ENCODE measurements around the gene CALY. TPM values are rescaled to one million over a fixed set of nuclear protein-coding genes. Genes with fewer than 3 reads are reported as not detected.

CALY gene
- total RNA-seq, 1 experiment from 2014 or later, result 1.9 TPM

DNA sequence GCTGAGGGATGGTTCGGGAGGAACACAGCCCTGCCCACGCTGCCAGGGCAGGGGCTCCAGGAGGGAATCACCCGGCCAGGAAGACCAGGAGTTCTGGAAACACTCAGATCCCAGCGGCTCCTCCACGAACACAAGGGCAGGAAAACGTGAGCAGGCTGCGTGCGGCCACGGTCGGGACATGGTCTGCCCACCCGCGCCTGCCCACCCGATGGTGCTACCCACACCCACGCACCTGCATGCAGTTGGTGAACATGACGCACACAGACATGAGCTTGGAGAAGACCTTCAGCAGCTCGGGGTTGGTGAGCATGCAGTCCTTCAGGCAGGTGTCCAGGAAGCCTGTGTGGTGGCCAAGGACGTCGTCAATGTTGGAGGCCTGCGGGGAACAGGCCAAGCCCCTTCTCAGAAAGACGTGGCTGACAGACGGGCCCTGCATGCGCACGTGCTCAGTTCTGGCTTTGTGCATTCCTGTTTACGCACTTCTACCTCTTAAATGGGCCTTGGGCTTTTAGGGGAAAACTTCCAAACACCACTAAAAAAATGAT, 53.8 kb downstream of the CALY start:
- Histone ChIP-seq H3K9me3 (ENCODE audit: control insufficient read depth, insufficient read depth, low read depth, low read length) (no peaks in the 10 kb centered on the region), H3K36me3 (ENCODE audit: control insufficient read depth, insufficient read depth, low read length) (peaks cover 5% of the 10 kb centered on the region), H3K4me1 (ENCODE audit: control insufficient read depth, insufficient read depth, low read length) (peaks cover 17% of the 10 kb centered on the region), H3K27me3 (ENCODE audit: control insufficient read depth, insufficient read depth, low read length) (no peaks in the 10 kb centered on the region), H3K4me3 (ENCODE audit: low read depth in 2 of 2, low read length in 2 of 2) (no peak overlapping the region), H3K27ac (ENCODE audit: low read length) (no peak overlapping the region)
- no peak for DNase-seq (ENCODE audit: low read depth, low spot score)
- CTCF ChIA-PET, result no interaction called here
- BruUV-seq (replicated peaks), result no TSS peak
- TF ChIP-seq, protein P1, sequence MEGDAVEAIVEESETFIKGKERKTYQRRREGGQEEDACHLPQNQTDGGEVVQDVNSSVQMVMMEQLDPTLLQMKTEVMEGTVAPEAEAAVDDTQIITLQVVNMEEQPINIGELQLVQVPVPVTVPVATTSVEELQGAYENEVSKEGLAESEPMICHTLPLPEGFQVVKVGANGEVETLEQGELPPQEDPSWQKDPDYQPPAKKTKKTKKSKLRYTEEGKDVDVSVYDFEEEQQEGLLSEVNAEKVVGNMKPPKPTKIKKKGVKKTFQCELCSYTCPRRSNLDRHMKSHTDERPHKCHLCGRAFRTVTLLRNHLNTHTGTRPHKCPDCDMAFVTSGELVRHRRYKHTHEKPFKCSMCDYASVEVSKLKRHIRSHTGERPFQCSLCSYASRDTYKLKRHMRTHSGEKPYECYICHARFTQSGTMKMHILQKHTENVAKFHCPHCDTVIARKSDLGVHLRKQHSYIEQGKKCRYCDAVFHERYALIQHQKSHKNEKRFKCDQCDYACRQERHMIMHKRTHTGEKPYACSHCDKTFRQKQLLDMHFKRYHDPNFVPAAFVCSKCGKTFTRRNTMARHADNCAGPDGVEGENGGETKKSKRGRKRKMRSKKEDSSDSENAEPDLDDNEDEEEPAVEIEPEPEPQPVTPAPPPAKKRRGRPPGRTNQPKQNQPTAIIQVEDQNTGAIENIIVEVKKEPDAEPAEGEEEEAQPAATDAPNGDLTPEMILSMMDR (IDR thresholded peaks at IDR 0.05), result no peak
- TF ChIP-seq POLR2AphosphoS5 (IDR thresholded peaks at IDR 0.05; ENCODE audit: low read depth, low read length), result no peak
- no peak for TF ChIP-seq TCF7L2 (IDR thresholded peaks at IDR 0.05; ENCODE audit: low read depth, low read length)
- TF ChIP-seq, protein P2, sequence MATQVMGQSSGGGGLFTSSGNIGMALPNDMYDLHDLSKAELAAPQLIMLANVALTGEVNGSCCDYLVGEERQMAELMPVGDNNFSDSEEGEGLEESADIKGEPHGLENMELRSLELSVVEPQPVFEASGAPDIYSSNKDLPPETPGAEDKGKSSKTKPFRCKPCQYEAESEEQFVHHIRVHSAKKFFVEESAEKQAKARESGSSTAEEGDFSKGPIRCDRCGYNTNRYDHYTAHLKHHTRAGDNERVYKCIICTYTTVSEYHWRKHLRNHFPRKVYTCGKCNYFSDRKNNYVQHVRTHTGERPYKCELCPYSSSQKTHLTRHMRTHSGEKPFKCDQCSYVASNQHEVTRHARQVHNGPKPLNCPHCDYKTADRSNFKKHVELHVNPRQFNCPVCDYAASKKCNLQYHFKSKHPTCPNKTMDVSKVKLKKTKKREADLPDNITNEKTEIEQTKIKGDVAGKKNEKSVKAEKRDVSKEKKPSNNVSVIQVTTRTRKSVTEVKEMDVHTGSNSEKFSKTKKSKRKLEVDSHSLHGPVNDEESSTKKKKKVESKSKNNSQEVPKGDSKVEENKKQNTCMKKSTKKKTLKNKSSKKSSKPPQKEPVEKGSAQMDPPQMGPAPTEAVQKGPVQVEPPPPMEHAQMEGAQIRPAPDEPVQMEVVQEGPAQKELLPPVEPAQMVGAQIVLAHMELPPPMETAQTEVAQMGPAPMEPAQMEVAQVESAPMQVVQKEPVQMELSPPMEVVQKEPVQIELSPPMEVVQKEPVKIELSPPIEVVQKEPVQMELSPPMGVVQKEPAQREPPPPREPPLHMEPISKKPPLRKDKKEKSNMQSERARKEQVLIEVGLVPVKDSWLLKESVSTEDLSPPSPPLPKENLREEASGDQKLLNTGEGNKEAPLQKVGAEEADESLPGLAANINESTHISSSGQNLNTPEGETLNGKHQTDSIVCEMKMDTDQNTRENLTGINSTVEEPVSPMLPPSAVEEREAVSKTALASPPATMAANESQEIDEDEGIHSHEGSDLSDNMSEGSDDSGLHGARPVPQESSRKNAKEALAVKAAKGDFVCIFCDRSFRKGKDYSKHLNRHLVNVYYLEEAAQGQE (IDR thresholded peaks at IDR 0.05; ENCODE audit: insufficient read depth in 1 of 2, low read depth in 2 of 2, low read length in 1 of 2), result no peak
- TF ChIP-seq SIN3A (IDR thresholded peaks at IDR 0.05; ENCODE audit: borderline replicate concordance, insufficient read depth, low read depth, low read length), result no peak
- POLR2A ChIA-PET, result no interaction called here
- in situ Hi-C loops (cut with HindIII; ENCODE audit: low pct_unique_long_range_greater_than_20kb, low sequenced_read_pairs) (no loop called here), intact Hi-C loops (cut with micrococcal nuclease; ENCODE audit: unreplicated experiment) (no loop called here)
- no peak for ATAC-seq

DNA sequence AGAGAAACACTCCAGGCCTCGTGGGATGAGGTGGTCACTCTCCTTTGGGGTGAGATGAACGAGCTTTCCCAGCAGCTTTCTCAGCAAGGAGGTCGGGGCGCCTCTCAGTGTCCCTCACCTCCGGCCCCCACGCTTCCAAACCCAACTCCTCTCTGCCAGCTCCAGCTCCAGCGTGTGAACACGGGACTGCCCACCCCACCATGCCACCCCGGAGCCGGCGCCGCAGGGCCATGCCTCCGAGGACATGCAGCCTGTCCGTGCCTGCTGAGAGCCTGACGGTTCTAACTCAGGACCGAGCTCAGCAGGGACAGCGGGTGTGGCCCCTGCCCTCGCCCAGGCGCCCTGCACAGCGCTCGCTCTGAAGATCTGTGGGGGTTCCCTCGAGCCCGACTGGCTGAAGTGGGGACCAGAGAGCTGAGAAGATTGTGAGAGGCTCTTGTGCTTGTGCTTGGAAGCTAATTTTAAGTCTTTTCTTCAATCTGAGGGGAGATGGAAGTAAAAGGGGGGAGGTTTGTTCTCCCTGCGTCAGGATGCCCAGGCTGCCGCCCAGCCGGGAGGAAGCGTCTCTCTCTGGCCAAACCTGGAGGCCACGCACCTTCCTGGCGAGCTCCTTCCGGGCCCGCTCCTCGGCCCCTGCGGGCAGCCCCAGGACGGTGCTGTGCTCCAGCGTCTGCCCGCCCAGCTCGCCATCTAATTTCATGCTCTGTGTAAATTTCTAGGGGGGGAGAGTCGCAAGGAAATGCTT, 54.9 kb downstream of the CALY start:
- in situ Hi-C loops (cut with HindIII; ENCODE audit: low pct_unique_long_range_greater_than_20kb, low sequenced_read_pairs), result no loop called here
- ATAC-seq (no peak), DNase-seq (ENCODE audit: low read depth, low spot score) (no peak)
- Histone ChIP-seq H3K4me3 (ENCODE audit: low read depth in 2 of 2, low read length in 2 of 2) (no peak overlapping the region), H3K27ac (ENCODE audit: low read length) (no peak overlapping the region), H3K27me3 (ENCODE audit: control insufficient read depth, insufficient read depth, low read length) (no peaks in the 10 kb centered on the region), H3K36me3 (ENCODE audit: control insufficient read depth, insufficient read depth, low read length) (peaks cover 2% of the 10 kb centered on the region), H3K9me3 (ENCODE audit: control insufficient read depth, insufficient read depth, low read depth, low read length) (no peaks in the 10 kb centered on the region), H3K4me1 (ENCODE audit: control insufficient read depth, insufficient read depth, low read length) (peaks cover 26% of the 10 kb centered on the region)
- CTCF ChIA-PET, result no interaction called here
- TF ChIP-seq TCF7L2 (IDR thresholded peaks at IDR 0.05; ENCODE audit: low read depth, low read length), result no peak
- TF ChIP-seq, protein P2 (IDR thresholded peaks at IDR 0.05; ENCODE audit: insufficient read depth in 1 of 2, low read depth in 2 of 2, low read length in 1 of 2), result no peak
- TF ChIP-seq POLR2AphosphoS5 (IDR thresholded peaks at IDR 0.05; ENCODE audit: low read depth, low read length), result no peak
- TF ChIP-seq, protein P1 (IDR thresholded peaks at IDR 0.05), result no peak
- no peak for TF ChIP-seq SIN3A (IDR thresholded peaks at IDR 0.05; ENCODE audit: borderline replicate concordance, insufficient read depth, low read depth, low read length)
- POLR2A ChIA-PET, result interaction anchor here (0.6 kb wide), 1 partner anchor 10 kb away, joined by 3 read pairs; no protein-coding TSS in a partner anchor
- intact Hi-C loops (cut with micrococcal nuclease; ENCODE audit: unreplicated experiment), result no loop called here
- BruUV-seq (replicated peaks), result no TSS peak
